Stimulated activated CD8-positive, alpha-beta memory T cell treated with anti-CD3 and anti-CD28 coated beads, Interleukin-7, amount 100 ng/mL, for 48 hours (primary cell): Measurements from ENCODE around the gene PACS1.
"Not testable (repeated sequence)": the region's sequence is repeated elsewhere in the genome, so short reads cannot be mapped to it uniquely, and the experiment has no call there.

Source experiments
- DNase-seq, 2 donors: peaks; one replicate each; pipeline ENCODE4 v3.0.0-alpha.2; 2020; ENCODE audit warnings: low read depth in 1 of 2; ENCODE audit errors: extremely low read depth in 1 of 2

Gene PACS1

GRCh38 chr11:66069715-66070603, at the start of gene PACS1:
Gene PACS1, plus strand, starts transcription at chr11:66070272. Its CDS starts 215 bp downstream, at chr11:66070487.
- peak; percentile 71 to 73 for DNase-seq

GRCh38 chr11:66020618-66021357, 49.3 kb upstream of the PACS1 start:
- peak in 1 of 2 donors; percentile 32 for DNase-seq

- DNase-seq = peak; percentile 52 to 62
Measured at GRCh38 chr11:66022401-66023185, 47.5 kb upstream of the PACS1 start.

GRCh38 chr11:66023186-66023440, 47.0 kb upstream of the PACS1 start:
- DNase-seq = not testable (repeated sequence)

GRCh38 chr11:66026017-66026529, 44.0 kb upstream of the PACS1 start, which contains the start of gene CATSPER1:
Gene CATSPER1, minus strand, starts transcription at chr11:66026479. Its CDS starts 100 bp downstream, at chr11:66026379.
- no peak for DNase-seq

GRCh38 chr11:66032957-66033735, 36.9 kb upstream of the PACS1 start:
- DNase-seq = no peak

GRCh38 chr11:66035653-66036333, 34.3 kb upstream of the PACS1 start:
- DNase-seq = no peak

GRCh38 chr11:66036334-66036710, 33.8 kb upstream of the PACS1 start:
- no peak for DNase-seq

- no peak for DNase-seq
Measured at GRCh38 chr11:66037327-66037726, 32.7 kb upstream of the PACS1 start.

GRCh38 chr11:66039765-66040164, 30.3 kb upstream of the PACS1 start:
- no peak for DNase-seq

- no peak for DNase-seq
Measured at GRCh38 chr11:66042227-66042995, 27.7 kb upstream of the PACS1 start.

GRCh38 chr11:66042996-66043906, 26.8 kb upstream of the PACS1 start:
- DNase-seq = no peak

- peak in 1 of 2 donors; percentile 26 for DNase-seq
Measured at GRCh38 chr11:66044757-66045156, 25.3 kb upstream of the PACS1 start.

GRCh38 chr11:66045177-66045639, 24.9 kb upstream of the PACS1 start:
- DNase-seq = peak; percentile 58 to 69

- no peak for DNase-seq
Measured at GRCh38 chr11:66046901-66047300, 23.2 kb upstream of the PACS1 start.

GRCh38 chr11:66047541-66048365, 22.3 kb upstream of the PACS1 start:
- DNase-seq = no peak
